A549 (cell line): Measurements from ENCODE around the gene CEP97. TPM values are rescaled to one million over a fixed set of nuclear protein-coding genes. Genes with fewer than 3 reads are reported as not detected.

Experiments used
- ATAC-seq, 2 experiments: fragments of 200-7000 bp in 1 of 2; fragments of >200 bp in 1 of 2; cut with Nextera tagmentation in 1 of 2; cut with Tn5 transposase in 1 of 2; 3 replicates each; pipeline versions ENCODE4 v1.8.0 to v1.9.1; 2018 to 2020; ENCODE audit warnings: mild to moderate bottlenecking in 1 of 2, moderate library complexity in 1 of 2
- CTCF ChIA-PET: fragments of 300-600 bp; sonication (Branson Sonifier 250); formaldehyde crosslinking; extraction: SDS; loops from one replicate; lab custom pipeline; 2021; ENCODE audit warnings: antibody characterized with exemption, inconsistent platforms; lab: Yijun Ruan, JAX
- POLR2A ChIA-PET: fragments of 350-600 bp; formaldehyde crosslinking; extraction: SDS; loops from one replicate; lab custom pipeline; 2021; ENCODE audit warnings: antibody characterized with exemption, inconsistent platforms; lab: Yijun Ruan, JAX
- DNase-seq, 2 experiments: peaks; one replicate each; pipeline versions ENCODE4 v3.0.0 to v3.0.0-alpha.2; 2011 to 2016; ENCODE audit warnings: low read depth in 1 of 2, low spot score in 1 of 2
- FAIRE-seq: peaks from 2 replicates; lab custom pipeline; 2011; peaks lifted over from hg19 to GRCh38; lab: Jason Lieb, UNC
- H3K27ac ChIP-seq, 2 experiments: fragments of >200 bp; sonication (Bioruptor Twin); formaldehyde crosslinking; 3 replicates each; pipeline ENCODE4 v1.5.1; 2016 to 2017
- H3K4me1 ChIP-seq: fragments of >200 bp; sonication (Bioruptor Twin); formaldehyde crosslinking; 3 replicates; pipeline ENCODE4 v1.6.1; 2016
- H3K4me2 ChIP-seq: fragments of >200 bp; sonication (Bioruptor Twin); formaldehyde crosslinking; 3 replicates; pipeline ENCODE4 v1.6.1; 2016
- H3K4me3 ChIP-seq: fragments of >200 bp; sonication (Bioruptor Twin); formaldehyde crosslinking; 3 replicates; pipeline ENCODE4 v1.5.1; 2016
- H3K9me3 ChIP-seq: fragments of >200 bp; sonication (Bioruptor Twin); formaldehyde crosslinking; 3 replicates; pipeline ENCODE4 v1.6.1; 2016
- ATOH8 ChIP-seq: fragments of 250-450 bp; sonication (Bioruptor Pico); IDR thresholded peaks from 2 replicates; pipeline ENCODE4 v1.5.0; 2020; ENCODE audit warnings: low read depth, mild to moderate bottlenecking, moderate library complexity
- BHLHE40 ChIP-seq: IDR thresholded peaks from 2 replicates; pipeline ENCODE4 v1.6.1; 2012; ENCODE audit warnings: low read depth, low read length, inconsistent platforms
- CBX2 ChIP-seq: fragments of 200-600 bp; sonication (generic); IDR thresholded peaks from 2 replicates; pipeline ENCODE4 v1.6.1; 2016; ENCODE audit warnings: low read depth, mild to moderate bottlenecking, borderline replicate concordance
- CEBPB ChIP-seq, 2 experiments: fragments of >200 bp in 1 of 2; sonication (Bioruptor Twin) in 1 of 2; formaldehyde crosslinking in 1 of 2; IDR thresholded peaks; 2 replicates each; pipeline ENCODE4 v1.6.1; 2012 to 2016
- CHD4 ChIP-seq: fragments of 200-600 bp; sonication (generic); IDR thresholded peaks from 2 replicates; pipeline ENCODE4 v1.6.1; 2016; ENCODE audit warnings: antibody characterized with exemption, mild to moderate bottlenecking, borderline replicate concordance
- ELK1 ChIP-seq: fragments of 150-350 bp; IDR thresholded peaks from 2 replicates; pipeline ENCODE4 v1.6.1; 2014; ENCODE audit warnings: low read depth, mild to moderate bottlenecking, low read length
- EP300 ChIP-seq, 2 experiments: fragments of >200 bp; sonication (Bioruptor Twin); formaldehyde crosslinking; IDR thresholded peaks; 2 replicates in 1 of 2; 3 replicates in 1 of 2; pipeline ENCODE4 v1.6.1; 2016 to 2017
- ESRRA ChIP-seq: fragments of 150-350 bp; IDR thresholded peaks from 2 replicates; pipeline ENCODE4 v1.6.1; 2014; ENCODE audit warnings: mild to moderate bottlenecking, low read length, borderline replicate concordance
- FOSL2 ChIP-seq, 2 experiments: fragments of 450-650 bp in 1 of 2; fragments of >200 bp in 1 of 2; sonication (Bioruptor Twin) in 1 of 2; formaldehyde crosslinking; IDR thresholded peaks; 2 replicates each; pipeline versions ENCODE4 v1.5.0 to v1.6.1; 2016 to 2020; ENCODE audit warnings: mild to moderate bottlenecking in 1 of 2, moderate library complexity in 1 of 2
- FOXS1 ChIP-seq: fragments of 250-450 bp; sonication (Bioruptor Pico); IDR thresholded peaks from 2 replicates; pipeline ENCODE4 v1.5.0; 2020; ENCODE audit warnings: mild to moderate bottlenecking, moderate library complexity
- GATA3 ChIP-seq: IDR thresholded peaks from 2 replicates; pipeline ENCODE4 v1.6.1; 2012; ENCODE audit warnings: borderline replicate concordance
- HDAC2 ChIP-seq: fragments of 200-600 bp; sonication (generic); IDR thresholded peaks from 2 replicates; pipeline ENCODE4 v1.6.1; 2016
- HES2 ChIP-seq: fragments of >200 bp; sonication (Bioruptor Twin); formaldehyde crosslinking; IDR thresholded peaks from 2 replicates; pipeline ENCODE4 v1.6.1; 2016
- HEYL ChIP-seq: fragments of 250-450 bp; sonication (Bioruptor Pico); IDR thresholded peaks from 2 replicates; pipeline ENCODE4 v1.8.0; 2021; ENCODE audit warnings: mild to moderate bottlenecking, moderate library complexity
- HOXB13 ChIP-seq: fragments of 250-450 bp; sonication (Bioruptor Pico); IDR thresholded peaks from 2 replicates; pipeline ENCODE4 v1.5.0; 2020; ENCODE audit warnings: low read depth, mild to moderate bottlenecking, moderate library complexity
- HOXB5 ChIP-seq: fragments of 250-450 bp; sonication (Bioruptor Pico); IDR thresholded peaks from 2 replicates; pipeline ENCODE4 v1.5.0; 2020; ENCODE audit warnings: mild to moderate bottlenecking, moderate library complexity
- JUNB ChIP-seq: fragments of >200 bp; sonication (Bioruptor Twin); formaldehyde crosslinking; IDR thresholded peaks from 2 replicates; pipeline ENCODE4 v1.6.1; 2016
- KDM1A ChIP-seq: fragments of 200-600 bp; sonication (generic); IDR thresholded peaks from 2 replicates; pipeline ENCODE4 v1.6.1; 2016; ENCODE audit warnings: low read depth, mild to moderate bottlenecking
- MYC ChIP-seq: IDR thresholded peaks from 2 replicates; pipeline ENCODE4 v1.6.1; 2012; ENCODE audit warnings: mild to moderate bottlenecking, inconsistent platforms, low read length, improper control_type of control experiment, borderline replicate concordance
- PHF8 ChIP-seq: fragments of 200-600 bp; sonication (generic); IDR thresholded peaks from 2 replicates; pipeline ENCODE4 v1.6.1; 2016; ENCODE audit warnings: low read depth, mild to moderate bottlenecking, antibody characterized with exemption, moderate library complexity, borderline replicate concordance
- RAD21 ChIP-seq, 2 experiments: fragments of >200 bp in 1 of 2; sonication (Bioruptor Twin) in 1 of 2; formaldehyde crosslinking in 1 of 2; IDR thresholded peaks in 1 of 2; conservative IDR thresholded peaks in 1 of 2; 2 replicates in 1 of 2; 3 replicates in 1 of 2; pipeline ENCODE4 v1.6.1; 2012 to 2018; ENCODE audit warnings: inconsistent platforms in 1 of 2
- RARB ChIP-seq: fragments of 250-450 bp; sonication (Bioruptor Pico); IDR thresholded peaks from 2 replicates; pipeline ENCODE4 v1.8.0; 2021; ENCODE audit warnings: mild to moderate bottlenecking, moderate library complexity
- RFX5 ChIP-seq: fragments of 450-650 bp; IDR thresholded peaks from 2 replicates; pipeline ENCODE4 v1.7.1; 2014; ENCODE audit warnings: antibody characterized with exemption, mild to moderate bottlenecking, moderate library complexity
- TFCP2L1 ChIP-seq: fragments of 250-450 bp; sonication (Bioruptor Pico); IDR thresholded peaks from 2 replicates; pipeline ENCODE4 v1.5.0; 2021; ENCODE audit warnings: mild to moderate bottlenecking
- ZC3H11A ChIP-seq: fragments of 450-650 bp; IDR thresholded peaks from 2 replicates; pipeline ENCODE4 v1.6.1; 2014; ENCODE audit warnings: antibody characterized with exemption, mild to moderate bottlenecking
- ZNF302 ChIP-seq: fragments of 250-450 bp; sonication (Bioruptor Pico); IDR thresholded peaks from 2 replicates; pipeline ENCODE4 v1.9.0; 2021; ENCODE audit warnings: inconsistent platforms, mild to moderate bottlenecking, moderate library complexity
- WGBS: methylation state at CpG from one replicate; pipeline ENCODE4 v1.1.6; 2017; ENCODE audit errors: missing lambda C conversion rate; 5-methylcytosine and 5-hydroxymethylcytosine counted together
- polyA plus RNA-seq, 4 experiments: library from polyadenylated mRNA; depleted of rRNA in 3 of 4; stranded (reverse); fragments of >200 nt; fragmentation: RNase III in 1 of 4; extraction: RNeasy Plus Mini Kit Qiagen cat#74134 plus additional on column Dnase treatment in 1 of 4; gene quantifications; 2 replicates in 3 of 4; 3 replicates in 1 of 4; pipeline ENCODE4 v1.2.3, GENCODE V29; 2011 to 2017

CEP97 gene
- polyA plus RNA-seq, 2 of the 4 experiments (the other 2 are of a cell fraction): 4.0 to 5.1 TPM

- TF ChIP-seq ATOH8 (no peak), BHLHE40 (no peak), TFCP2L1 (no peak), JUNB (no peak), CBX2 (no peak), FOXS1 (no peak), RAD21 (conservative IDR thresholded peaks at IDR 0.05 in 1 of 2, IDR thresholded peaks at IDR 0.05 in 1 of 2) (no peak)
Observed at GRCh38 chr3:101685050-101685400, 39.4 kb upstream of the CEP97 start (continued).

GRCh38 chr3:101685870-101686307, 38.5 kb upstream of the CEP97 start:
- H3K27ac ChIP-seq: peak overlapping the region; percentile 89 to 94
- H3K4me2 ChIP-seq: peak overlapping the region; percentile 92
- H3K4me3 ChIP-seq: peak overlapping the region; percentile 73
- ATAC-seq: peak; percentile 30 to 32; a peak in 5 of 6 replicates
- 0% methylated on average over 11 of the region's 11 CpGs for WGBS
- H3K9me3 ChIP-seq: no peaks in the 10 kb centered on the region
- ChIA-PET POLR2A (interaction anchor here (0.9 to 3.5 kb wide), 6 partner anchors 9 to 112 kb away, joined by 3 to 62 read pairs (median 8); partner anchors contain the start of genes CEP97, NXPE3, PCNP and ZBTB11), CTCF (interaction anchor here (0.9 to 4.6 kb wide), 6 partner anchors 9 to 809 kb away, joined by 3 to 30 read pairs (median 4); partner anchors contain the start of gene ZBTB11)
- FAIRE-seq: no peak
- TF ChIP-seq HEYL: no peak
- TF ChIP-seq RARB (CRISPR knock-in tag): no peak
- TF ChIP-seq KDM1A: no peak
- TF ChIP-seq ELK1: no peak
- TF ChIP-seq TFCP2L1: no peak
- no peak for TF ChIP-seq CEBPB (IDR thresholded peaks at IDR 0.05)
- TF ChIP-seq RFX5: no peak
- no peak for TF ChIP-seq HOXB5 (CRISPR knock-in tag)
- TF ChIP-seq EP300 (IDR thresholded peaks at IDR 0.05): no peak
- TF ChIP-seq ESRRA: no peak
- TF ChIP-seq HDAC2: no peak
- no peak for TF ChIP-seq CHD4
- no peak for TF ChIP-seq HES2
- no peak for TF ChIP-seq GATA3
- no peak for TF ChIP-seq ZC3H11A
- no peak for TF ChIP-seq HOXB13 (CRISPR knock-in tag)
- TF ChIP-seq MYC: no peak
- no peak for TF ChIP-seq ZNF302 (CRISPR knock-in tag)
- DNase-seq: no peak
- H3K4me1 ChIP-seq: peaks cover 26% of the 10 kb centered on the region

GRCh38 chr3:101687142-101687931, 37.1 kb upstream of the CEP97 start:
- ATAC-seq: peak in 1 of 2 experiments; percentile 32; a peak in 3 of 6 replicates
- no peak for TF ChIP-seq HOXB5 (CRISPR knock-in tag)
- 0 out of 2 replicates have a peak, but pooled peaks have one; percentile 11 for TF ChIP-seq PHF8
- TF ChIP-seq FOSL2 (IDR thresholded peaks at IDR 0.05): no peak
- no peak for TF ChIP-seq FOSL2 (CRISPR knock-in tag; IDR thresholded peaks at IDR 0.05)
- peaks cover 26% of the 10 kb centered on the region for H3K4me1 ChIP-seq
- DNase-seq: peak in 1 of 2 experiments; percentile 35
- H3K4me3 ChIP-seq: peak overlapping the region; percentile 73
- peak overlapping the region; percentile 90 for H3K4me2 ChIP-seq
- H3K27ac ChIP-seq: peak overlapping the region; percentile 74 to 94
- no peaks in the 10 kb centered on the region for H3K9me3 ChIP-seq
- POLR2A ChIA-PET: interaction anchor here (0.5 to 3.5 kb wide), 7 partner anchors 11 to 1195 kb away, joined by 3 to 62 read pairs (median 4); partner anchors contain the start of genes CEP97, NXPE3, PCNP and TMEM45A
- CTCF ChIA-PET: interaction anchor here (0.6 to 4.6 kb wide), 4 partner anchors 9 to 127 kb away, joined by 3 to 30 read pairs (median 4); partner anchors contain the start of gene ZBTB11
- FAIRE-seq: no peak
- WGBS: 42% methylated on average over 25 of the region's 25 CpGs
